Endometrial microvascular endothelial cells (primary cell): ENCODE measurements around the gene NLRC5. TPM values are rescaled to one million over a fixed set of nuclear protein-coding genes. Genes with fewer than 3 reads are reported as not detected.

ENCODE experiments used
- in situ Hi-C: cut with HindIII; loops from 2 replicates; pipeline ENCODE4 v1.10.0; 2017; ENCODE audit warnings: low sequenced_read_pairs, low pct_unique_long_range_greater_than_20kb; ENCODE audit errors: inconsistent ontology term
- total RNA-seq: library from RNA; depleted of rRNA; stranded (reverse); fragments of >200 nt; gene quantifications from one replicate; pipeline ENCODE4 v1.2.3, GENCODE V29; 2015; ENCODE audit errors: inconsistent ontology term

The NLRC5 gene
- total RNA-seq, 1 donor from 2014 or later: 35.0 TPM

- in situ Hi-C loops: no loop called here
Observed at GRCh38 chr16:57036945-57037344, 47.6 kb downstream of the NLRC5 start.

GRCh38 chr16:57038166-57038565 is 48.8 kb downstream of the NLRC5 start:
- in situ Hi-C loops: no loop called here

GRCh38 chr16:57039148-57039812 is 49.9 kb downstream of the NLRC5 start:
- in situ Hi-C loops: no loop called here

- in situ Hi-C loops: no loop called here
Observed at GRCh38 chr16:57041182-57042156, 52.1 kb downstream of the NLRC5 start.

- in situ Hi-C loops: no loop called here
Observed at GRCh38 chr16:57042157-57043111, 53.1 kb downstream of the NLRC5 start.

- in situ Hi-C loops: no loop called here
Observed at GRCh38 chr16:57043248-57043647, 53.9 kb downstream of the NLRC5 start.

- in situ Hi-C loops: no loop called here
Observed at GRCh38 chr16:57044931-57045693, 55.8 kb downstream of the NLRC5 start.

- in situ Hi-C loops: no loop called here
Observed at GRCh38 chr16:57045694-57046381, 56.5 kb downstream of the NLRC5 start.

- in situ Hi-C loops: no loop called here
Observed at GRCh38 chr16:57048095-57048494, 58.7 kb downstream of the NLRC5 start.

GRCh38 chr16:57049678-57050077 is 60.3 kb downstream of the NLRC5 start:
- in situ Hi-C loops: no loop called here

GRCh38 chr16:57051696-57052228 is 62.4 kb downstream of the NLRC5 start:
- in situ Hi-C loops: no loop called here

- in situ Hi-C loops: no loop called here
Observed at GRCh38 chr16:57053206-57053605, 63.8 kb downstream of the NLRC5 start.

GRCh38 chr16:57054338-57054737 is 65.0 kb downstream of the NLRC5 start:
- in situ Hi-C loops: no loop called here

GRCh38 chr16:57054771-57055170 is 65.4 kb downstream of the NLRC5 start:
- in situ Hi-C loops: no loop called here

- in situ Hi-C loops: no loop called here
Observed at GRCh38 chr16:57055671-57056070, 66.3 kb downstream of the NLRC5 start.

GRCh38 chr16:57058291-57058861 is 69.0 kb downstream of the NLRC5 start:
- in situ Hi-C loops: no loop called here
